Activated CD8-positive, alpha-beta memory T cell treated with anti-CD3 and anti-CD28 coated beads, Interleukin-2, amount 50 U/mL, for 24 hours (primary cell): Measurements from ENCODE around the gene GJA3.

Experiments
- DNase-seq: peaks from one replicate; pipeline ENCODE4 v3.0.0-alpha.2; 2020; ENCODE audit errors: extremely low read depth

Gene GJA3

DNA sequence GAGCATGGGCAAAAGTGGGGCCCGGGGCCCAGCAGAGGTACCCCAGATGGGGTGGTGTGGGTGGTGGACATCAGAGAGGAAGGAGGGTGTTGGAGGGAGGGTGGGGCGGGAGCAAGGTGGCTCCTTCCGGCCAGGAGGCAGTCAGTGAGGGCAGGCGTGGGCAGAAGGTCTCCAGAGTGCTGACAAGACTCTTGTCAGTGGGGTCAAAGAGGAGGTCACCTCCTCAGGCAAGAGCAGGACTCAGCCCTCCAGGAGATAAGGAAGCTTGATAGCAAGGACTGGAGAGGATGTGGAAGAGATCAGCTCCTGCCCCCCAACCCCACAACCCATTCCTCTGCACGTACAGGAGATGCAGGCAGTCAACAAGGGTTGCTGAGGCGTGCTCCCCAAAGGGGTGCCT lies 9.8 kb downstream of the GJA3 start:
- no peak for DNase-seq

DNA sequence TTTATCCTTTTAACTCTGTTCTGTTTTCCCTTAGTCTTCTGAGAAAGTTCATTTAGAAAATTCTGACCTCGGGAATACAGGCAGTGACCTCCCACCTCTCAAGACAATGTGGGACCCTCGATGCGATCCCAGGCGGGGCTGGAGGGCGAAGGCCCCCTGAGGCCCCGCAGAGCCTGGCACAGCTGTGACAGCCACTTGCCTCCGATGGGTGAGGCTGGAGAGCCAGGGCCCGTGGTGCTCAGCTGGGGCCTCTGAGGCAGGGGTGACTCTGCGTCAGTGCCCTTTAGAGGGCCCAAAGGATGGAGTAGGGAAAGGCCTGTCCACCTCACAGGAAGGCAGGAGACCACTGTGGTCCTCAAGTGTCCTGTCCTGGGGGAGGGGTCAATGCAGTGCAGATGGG lies 10.3 kb downstream of the GJA3 start:
- DNase-seq, result no peak

DNA sequence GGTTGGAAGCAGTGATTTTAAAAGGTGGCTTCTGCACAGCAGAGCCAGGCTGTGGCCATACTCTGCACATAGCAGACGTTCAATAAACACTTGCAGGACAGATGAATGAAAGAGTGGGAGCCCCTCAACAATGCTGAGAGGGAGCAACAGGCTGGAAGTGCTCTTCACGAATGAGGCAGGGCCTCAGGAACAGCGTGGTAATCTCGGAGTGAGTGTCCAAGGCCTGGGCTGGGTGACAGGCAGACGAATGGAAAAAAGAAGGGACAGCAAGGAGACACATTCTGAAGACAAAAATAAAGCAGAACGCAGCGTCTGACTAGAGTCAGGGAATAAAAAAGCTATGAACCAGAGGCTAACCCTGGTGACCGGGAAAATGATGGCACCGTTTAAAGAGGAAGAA lies 11.1 kb downstream of the GJA3 start:
- no peak for DNase-seq

DNA sequence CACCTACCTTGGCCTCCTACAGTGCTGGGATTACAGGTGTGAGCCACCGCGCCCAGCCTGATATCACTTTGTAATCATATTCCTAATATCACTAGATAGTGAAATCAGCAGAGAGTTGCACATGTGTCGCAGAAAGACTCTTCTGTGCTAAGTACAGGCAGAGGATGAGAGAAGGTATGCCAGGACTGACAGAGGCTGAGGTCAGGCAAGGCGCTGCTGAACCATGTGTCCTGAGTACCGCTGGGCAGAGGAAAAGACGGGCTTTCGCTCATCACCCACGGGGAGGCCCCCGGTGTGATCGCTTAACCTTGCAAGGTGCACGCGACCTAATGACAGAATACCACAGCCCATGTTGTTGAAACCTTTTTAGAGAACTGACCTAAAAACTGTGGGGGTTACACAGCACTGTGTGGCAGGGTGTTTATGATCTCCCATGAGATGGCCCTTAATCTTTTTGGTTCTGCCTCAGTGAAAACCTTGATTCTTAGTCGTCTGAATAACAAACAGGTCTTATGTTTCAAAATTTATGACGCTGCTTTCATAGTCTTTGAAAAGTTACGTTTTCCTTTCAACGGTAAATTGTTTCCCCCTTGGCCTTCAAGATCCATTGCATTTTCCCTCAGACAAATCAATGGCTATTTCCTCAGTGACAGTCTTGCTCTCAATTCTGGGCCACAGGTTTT lies 12.2 kb downstream of the GJA3 start:
- DNase-seq, result no peak

DNA sequence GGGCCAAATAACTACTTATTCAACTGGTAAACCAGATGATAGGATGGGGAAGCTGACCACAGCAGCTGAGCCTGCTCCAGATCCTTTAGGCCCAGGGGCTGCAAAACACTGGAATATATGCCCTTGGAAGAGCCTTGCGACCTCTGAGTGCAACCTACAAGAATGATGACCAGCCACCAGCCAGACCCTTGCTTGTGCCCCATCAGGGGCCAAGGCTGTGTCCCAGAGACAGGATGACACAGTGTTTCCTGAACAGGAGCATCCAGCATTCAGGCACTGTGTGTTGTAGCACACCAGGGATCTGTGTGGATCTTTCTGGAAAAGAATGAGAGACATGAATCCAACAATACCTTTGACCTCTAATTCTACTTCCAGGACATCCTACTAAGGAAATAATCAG lies 14.5 kb downstream of the GJA3 start:
- DNase-seq, result no peak

DNA sequence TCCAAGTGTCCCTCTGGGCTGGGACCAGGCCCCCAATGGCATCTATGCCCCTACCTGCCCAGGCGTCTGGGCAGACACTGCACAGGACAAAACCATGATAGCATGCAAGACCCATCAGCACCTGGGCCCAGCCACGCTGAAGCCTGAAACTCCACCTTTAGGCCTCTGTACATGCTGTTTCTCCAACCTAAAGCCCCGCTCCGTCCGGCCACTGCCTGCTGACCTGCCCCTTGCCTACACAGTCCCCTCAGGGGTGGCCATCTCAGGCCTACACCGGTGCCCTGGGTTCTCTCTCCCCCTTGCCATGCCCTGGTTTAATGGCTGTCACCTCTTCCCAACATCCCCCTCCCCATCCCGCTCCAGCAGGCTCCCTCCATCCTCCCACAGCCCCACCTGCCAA lies 15.3 kb downstream of the GJA3 start:
- no peak for DNase-seq

DNA sequence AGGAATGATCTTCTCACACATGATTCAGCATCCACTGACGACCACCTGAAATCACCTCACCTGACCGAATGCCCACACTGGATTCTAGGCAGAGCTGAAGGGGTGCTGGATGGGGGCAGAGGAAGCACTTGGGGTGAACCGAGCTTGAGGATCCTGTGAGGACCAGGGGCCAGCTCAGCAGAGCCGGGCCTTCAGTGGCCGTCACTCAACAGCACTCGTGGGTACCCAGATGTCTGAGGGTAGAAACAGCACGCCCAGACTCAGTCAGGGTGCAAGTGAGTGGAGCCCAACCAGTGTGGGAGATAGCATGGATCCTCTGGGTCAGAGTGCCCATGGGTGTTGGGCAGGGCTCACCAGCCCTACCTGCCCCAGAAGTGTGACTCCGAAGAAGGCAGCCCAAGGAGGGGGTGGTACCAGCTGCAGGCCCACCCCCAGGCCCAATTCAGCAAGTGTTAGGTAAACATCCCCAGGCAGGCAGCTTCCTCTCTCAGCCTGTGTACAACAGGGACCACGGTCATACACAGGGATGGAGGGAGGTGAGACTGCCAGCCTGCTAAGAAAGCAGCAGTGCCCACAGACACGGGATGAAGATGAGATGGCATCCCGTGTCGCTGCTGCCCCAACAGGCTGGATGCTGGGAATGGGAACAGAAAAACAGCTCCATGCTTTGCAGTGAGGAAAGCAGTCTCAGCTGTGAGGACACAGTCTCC lies 16.6 kb downstream of the GJA3 start:
- DNase-seq, result no peak

DNA sequence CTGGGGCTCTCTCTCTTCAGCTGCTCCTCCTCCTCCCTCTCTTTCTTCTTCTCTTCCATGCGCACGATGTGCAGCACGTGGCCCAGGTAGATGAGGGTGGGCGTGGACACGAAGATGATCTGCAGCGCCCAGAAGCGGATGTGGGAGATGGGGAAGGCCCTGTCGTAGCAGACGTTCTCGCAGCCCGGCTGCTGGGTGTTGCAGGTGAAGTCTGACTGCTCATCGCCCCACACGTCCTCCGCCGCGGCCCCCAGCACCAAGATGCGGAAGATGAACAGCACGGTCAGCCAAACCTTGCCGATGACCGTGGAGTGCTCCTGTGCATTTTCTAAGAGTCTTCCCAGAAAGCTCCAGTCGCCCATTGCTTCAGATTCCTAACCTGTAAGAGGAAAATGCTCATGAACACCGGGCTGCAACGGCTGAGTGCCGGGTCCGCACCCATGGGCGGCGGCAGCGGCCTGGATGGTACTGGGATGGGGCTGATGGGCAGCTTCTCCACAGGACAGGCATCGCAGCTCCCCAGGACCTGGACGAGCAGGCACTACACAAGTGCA lies 17.8 kb downstream of the GJA3 start:
- no peak for DNase-seq

DNA sequence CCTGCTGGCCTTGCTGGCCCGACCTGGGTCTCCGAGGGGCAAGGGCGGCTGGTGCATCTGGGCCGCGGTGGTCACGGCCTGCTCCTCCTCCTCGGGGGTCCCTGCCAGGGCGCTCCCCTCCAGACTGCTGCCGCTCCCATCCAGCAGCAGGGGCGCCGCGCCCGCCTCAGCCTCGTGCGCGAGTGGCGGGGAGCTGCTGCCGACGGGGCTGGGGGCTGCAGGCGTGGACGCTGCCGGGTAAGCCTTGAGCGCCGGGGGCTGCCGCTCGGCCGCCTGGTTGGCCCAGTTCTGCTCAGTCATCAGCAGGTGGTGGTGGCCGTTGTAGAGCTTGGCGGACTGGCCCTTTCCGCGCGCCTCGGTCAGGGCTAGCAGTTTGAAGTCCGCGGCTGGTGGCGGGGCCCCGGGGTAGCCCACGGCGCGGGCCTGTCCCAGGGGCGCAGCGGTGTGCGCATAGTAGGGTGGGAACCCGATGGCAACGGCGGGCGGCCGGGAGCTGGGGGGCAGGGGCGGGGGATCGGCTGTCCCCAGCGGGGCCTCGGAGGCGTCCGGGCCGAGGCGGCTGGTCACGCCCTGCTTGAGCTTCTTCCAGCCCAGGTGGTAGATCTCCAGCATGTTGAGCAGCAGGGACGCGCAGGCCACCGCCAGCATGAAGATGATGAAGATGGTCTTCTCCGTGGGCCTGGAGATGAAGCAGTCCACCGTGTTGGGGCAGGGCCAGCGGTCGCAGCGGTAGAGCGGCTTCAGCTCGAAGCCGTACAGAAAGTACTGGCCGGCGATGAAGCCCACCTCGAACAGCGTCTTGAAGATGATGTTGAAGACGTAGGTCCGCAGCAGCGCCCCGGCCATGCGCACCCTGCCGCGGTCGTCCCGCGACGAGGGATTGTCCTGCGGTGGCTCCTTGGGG lies 18.6 kb downstream of the GJA3 start:
- no peak for DNase-seq

DNA sequence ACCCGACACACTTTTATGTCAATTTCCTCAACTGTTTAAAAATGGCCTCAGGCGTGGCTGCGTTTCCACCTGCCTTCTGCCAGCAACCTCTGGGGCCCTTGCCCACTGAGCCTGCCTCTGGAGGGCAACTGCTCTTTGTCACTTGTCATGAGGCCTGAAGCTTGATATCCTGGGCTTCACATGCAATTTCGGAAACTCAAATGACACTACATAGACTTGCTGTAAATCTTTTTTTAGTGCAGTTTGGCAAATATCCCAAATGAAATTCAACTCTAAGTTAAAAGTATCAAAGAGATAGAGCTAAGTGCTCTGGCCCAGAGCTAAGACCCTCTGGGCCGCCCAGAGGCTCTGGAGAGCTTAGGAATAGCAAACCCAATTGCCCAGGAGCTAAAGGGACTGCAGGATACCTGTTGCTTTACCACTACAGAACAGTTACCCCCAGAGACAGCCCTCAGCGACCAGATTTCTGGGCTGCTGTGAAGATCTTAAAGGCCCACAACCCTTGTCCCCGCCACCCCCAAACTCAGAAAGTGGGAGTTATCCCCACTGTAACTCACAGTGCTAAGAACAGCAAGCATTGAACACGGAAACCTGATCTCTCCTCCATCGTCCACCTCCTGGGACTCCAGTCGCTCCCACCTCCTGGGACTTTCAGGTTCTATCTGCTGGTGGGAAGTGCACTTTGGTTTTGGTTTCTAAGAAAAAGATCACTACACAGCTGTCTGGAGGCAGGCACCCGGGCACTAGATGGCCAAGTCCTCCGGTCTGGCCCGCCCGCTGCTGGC lies 19.4 kb downstream of the GJA3 start:
- DNase-seq, result no peak

DNA sequence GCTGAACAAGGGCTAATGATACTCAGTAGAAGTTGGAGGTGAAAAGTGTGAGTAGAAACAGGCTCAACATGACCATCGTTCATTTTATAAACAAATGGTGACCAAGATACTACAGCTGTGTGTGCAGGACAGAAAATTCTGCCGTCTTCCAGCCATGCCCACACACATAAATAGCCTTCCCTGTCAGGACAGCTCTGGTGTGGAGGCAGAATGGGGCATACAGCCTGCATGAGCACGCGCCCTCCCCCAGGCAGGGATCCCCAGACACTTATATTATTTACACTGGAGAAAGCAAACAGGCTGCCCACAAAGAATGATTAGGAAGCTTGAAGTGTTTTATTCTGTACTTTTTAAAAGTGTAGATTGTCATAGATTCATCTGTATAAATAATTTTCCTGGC lies 20.4 kb downstream of the GJA3 start:
- DNase-seq, result no peak

DNA sequence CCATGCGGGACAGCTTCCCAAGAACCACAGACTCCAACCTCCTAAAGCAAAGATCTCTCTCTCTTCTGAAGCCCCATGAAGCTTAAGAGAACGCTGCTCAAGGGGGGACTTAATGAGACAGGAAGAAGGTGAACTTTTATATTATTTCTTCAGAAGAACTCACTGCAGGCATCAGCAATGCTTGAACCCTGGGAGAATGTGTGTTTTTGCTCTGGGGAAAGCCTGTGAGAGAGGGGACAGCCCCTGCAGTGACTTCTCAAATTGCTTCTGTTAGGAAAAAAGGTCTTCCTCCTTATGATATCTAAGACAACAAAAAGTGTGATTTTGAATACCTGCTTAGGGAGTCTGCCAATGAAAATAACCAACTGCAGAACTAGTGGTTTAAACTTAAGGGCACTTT lies 23.0 kb downstream of the GJA3 start:
- no peak for DNase-seq

DNA sequence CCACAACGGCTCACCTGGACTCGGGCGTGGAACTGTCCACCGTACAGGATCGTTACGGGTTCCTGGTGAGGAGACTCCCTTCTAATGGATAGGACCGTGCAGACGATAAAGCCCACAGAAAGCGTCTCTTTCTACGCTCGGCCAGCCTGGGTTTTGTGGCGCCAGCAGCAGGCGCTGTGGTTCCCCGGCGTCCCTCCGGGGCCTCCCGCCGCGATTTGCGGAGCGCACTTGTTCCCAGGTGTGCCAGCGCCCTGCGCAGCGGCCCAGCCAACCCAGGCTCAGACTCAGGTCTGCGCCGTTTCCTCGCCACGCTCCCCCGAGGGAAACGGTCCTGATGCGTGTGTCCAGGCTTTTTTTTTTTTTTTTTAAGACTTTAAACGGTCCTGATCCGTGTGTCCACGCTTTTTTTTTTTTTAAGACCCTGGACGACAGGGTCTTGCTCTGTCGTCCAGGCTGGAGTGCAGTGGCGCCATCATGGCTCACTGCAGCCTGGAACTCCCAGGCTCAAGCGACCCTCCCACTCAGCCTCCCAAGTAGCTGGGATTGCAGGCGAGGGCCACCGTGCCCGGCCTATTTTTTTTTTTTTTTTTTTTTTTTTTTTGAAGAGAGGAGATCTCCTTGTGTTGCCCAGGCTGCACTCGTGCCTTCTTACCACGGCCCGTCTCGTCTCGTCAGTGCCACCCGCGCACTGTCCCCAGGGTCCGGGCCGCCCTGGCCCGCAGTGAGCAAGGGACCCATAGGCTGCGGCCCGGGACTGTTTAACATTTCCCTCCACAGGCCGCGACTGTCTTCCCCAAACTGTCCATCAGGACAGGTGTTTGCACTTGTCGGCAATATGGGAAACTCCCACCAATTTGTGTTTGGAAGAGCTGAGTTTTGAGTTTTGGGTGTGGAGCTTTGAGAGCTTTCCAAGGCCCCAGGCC lies 23.8 kb downstream of the GJA3 start:
- no peak for DNase-seq

DNA sequence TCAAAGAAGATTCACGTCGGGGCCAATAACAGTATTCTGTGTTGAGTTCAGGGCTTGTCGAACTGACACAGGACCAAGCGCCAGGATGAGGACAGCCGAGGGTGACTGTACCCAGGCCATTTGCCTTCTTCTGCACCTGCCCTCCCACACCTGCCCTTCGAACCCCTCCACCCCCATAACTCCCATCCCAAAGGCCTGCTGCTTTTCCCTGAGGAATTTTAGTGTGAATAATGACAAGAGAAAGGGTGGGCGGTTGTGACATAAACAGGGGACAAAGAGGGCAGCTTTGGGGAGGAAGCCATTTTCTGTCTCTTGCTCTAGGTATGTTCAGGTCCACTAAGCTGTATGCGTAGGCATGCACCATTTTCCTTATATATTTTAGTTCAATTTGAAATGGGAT lies 26.1 kb downstream of the GJA3 start:
- no peak for DNase-seq

DNA sequence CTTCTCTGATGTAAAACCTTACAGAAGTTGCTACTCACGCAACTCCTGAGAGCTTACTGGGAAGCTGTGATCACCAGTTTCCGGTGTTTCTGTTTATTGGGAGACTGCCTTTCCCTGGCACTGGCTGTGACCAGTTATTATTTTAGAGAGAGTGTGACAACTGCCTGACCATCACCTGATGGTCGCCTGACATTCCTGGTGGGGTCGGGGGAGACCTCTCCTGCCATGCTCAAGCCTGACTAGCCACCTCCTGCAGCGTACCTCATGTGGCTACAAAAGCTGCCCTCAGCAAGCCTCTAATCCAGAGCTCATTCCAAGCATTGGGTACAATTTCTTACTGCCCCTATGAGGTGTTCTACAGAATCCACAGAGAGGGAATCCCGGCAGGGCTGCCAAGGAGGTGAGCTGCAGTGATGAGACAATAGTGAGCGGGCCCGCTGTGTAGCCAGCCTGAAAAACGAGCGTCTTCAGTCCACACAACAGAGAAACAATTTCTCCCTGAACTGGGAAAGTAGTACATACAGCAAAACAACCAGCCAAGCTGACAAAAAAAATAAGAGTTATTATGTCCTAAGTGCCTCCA lies 28.7 kb downstream of the GJA3 start:
- DNase-seq, result no peak

DNA sequence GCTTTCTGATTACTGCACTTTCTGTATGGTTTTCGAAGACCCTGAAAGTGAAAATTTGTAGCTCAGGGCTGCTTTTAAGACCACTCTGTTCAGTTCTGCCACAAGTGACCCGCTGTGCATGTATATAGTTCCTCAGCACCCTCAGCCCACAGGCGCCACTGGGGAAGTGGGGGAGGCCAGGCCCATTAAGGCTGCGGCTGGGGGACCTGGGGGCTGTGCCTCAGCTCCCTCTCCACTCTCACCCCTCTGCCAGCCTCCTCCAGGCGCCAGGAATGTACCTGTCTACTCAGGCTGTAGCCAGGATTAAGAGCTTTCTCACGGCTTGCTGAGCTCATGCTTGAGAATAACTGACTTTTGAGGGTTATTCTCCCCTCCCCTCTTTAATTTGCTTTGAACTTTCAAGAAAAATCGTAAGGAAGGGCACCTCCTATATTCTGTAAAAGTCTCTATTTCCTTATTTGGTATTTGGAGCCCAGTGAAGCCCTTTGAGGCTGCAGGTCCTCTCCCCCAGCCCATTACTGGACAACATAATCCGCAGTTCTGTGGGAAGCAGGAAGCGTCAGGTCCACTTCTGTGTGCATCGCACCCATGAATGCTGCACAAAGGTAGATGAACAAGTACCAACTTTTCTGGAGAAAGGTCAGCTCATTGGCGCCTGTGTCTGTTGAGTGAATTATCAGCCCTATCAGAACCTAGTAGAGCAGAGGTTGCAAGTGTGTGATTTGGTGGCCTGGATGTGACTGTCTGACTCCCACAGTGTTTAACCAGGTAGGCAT lies 29.6 kb downstream of the GJA3 start:
- no peak for DNase-seq

DNA sequence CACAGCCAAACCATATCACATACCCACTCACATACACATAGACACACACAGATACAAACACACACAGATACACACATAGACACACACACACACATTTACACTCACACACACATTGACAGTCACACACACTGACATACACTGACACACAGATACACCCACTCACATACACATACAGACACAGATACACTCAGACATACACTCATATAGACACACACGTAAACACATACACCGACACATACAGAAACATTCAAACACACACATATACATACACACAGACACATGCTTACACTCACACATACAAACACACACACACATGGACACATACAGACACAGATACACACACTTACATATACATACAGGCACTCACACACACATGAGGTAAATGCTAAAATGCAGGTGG lies 30.2 kb downstream of the GJA3 start:
- DNase-seq, result no peak

DNA sequence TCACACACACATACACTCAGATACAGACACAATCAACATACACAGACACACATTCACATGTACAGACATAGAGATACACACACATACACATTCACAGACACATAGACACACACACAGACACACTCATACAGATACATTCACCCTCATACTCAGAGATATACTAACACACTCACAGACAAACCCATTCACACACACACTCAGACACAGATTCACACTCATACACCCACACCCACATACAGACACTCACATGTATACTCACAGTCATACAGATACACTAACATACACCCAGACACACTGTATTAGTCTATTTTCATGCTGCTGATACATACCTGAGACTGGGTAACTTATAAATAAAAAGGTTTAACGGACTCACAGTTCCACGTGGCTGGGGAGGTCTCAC lies 30.8 kb downstream of the GJA3 start:
- DNase-seq, result no peak

DNA sequence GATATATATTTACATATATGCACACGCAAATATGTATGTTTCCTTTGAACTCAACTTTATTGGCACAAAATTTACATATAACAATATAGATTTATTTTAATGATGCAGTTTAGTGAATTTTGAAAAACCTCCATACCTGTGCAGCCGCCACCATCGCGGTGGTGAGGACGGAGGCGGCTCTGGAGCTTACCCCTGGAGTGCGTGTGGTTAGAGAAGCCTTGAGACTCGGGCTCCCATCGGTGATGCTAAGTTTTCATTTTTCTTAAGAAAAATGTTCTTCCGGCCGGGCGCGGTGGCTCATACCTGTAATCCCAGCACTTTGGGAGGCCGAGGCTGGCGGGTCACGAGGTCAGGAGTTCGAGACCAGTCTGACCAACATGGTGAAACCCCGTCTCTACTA lies 31.8 kb downstream of the GJA3 start:
- DNase-seq, result no peak
